ENCODE measurements around the gene IFNL1. TPM values are rescaled to one million over a fixed set of nuclear protein-coding genes. Genes with fewer than 3 reads are reported as not detected.
A peak's percentile ranks its signal among the peaks of the same experiment; 100 is the strongest.

Gene IFNL1
- total and polyA plus RNA-seq, 9 of the 15 experiments (the other 6 are each of a cell fraction or from before 2014, with no cell fraction given), result not detected

- TF ChIP-seq HMG20A (CRISPR knock-in tag; conservative IDR thresholded peaks at IDR 0.05) (no peak), ZNF717 (CRISPR knock-in tag; IDR thresholded peaks at IDR 0.05) (no peak), E2F3 (CRISPR knock-in tag; IDR thresholded peaks at IDR 0.05) (no peak), SMC3 (conservative IDR thresholded peaks at IDR 0.05; ENCODE audit: insufficient read depth, low read depth, low read length) (peak; percentile 63), ETV1 (tag; conservative IDR thresholded peaks at IDR 0.05; ENCODE audit: low read depth) (0 out of 2 replicates have a peak, but pooled peaks have one; percentile 36), NCOR1 (IDR thresholded peaks at IDR 0.05) (no peak), TCFL5 (CRISPR knock-in tag; conservative IDR thresholded peaks at IDR 0.05) (no peak), THAP12 (CRISPR knock-in tag; IDR thresholded peaks at IDR 0.05) (peak; percentile 100), GATA2 (CRISPR knock-in tag; IDR thresholded peaks at IDR 0.05) (no peak), SAFB2 (IDR thresholded peaks at IDR 0.05; ENCODE audit: borderline replicate concordance, low read depth, low read length, severe bottlenecking) (no peak), CSDE1 (IDR thresholded peaks at IDR 0.05) (no peak; a peak in 1 of 4 replicates), ZSCAN32 (CRISPR knock-in tag; IDR thresholded peaks at IDR 0.05) (no peak), NFRKB (IDR thresholded peaks at IDR 0.05; ENCODE audit: low read depth) (peak; percentile 54; the same call in 1 of the 2 replicates), ZNF609 (CRISPR knock-in tag; IDR thresholded peaks at IDR 0.05; ENCODE audit: borderline replicate concordance) (0 out of 2 replicates have a peak, but pooled peaks have one; percentile 68), LCOR (CRISPR knock-in tag; IDR thresholded peaks at IDR 0.05) (no peak), CREBBP (IDR thresholded peaks at IDR 0.05; ENCODE audit: low read depth, low read length) (no peak)
Observed at GRCh38 chr19:39341719-39342604, 45.8 kb downstream of the IFNL1 start, which contains the start of gene SAMD4B (continued).
